Mammary epithelial cell (primary cell): ENCODE data around the gene SLC50A1.

Source experiments
- CTCF ChIP-seq, 2 donors: IDR thresholded peaks in 1 of 2; conservative IDR thresholded peaks in 1 of 2; 2 replicates each; pipeline ENCODE4 v1.5.1; 2011 to 2012; ENCODE audit warnings: inconsistent platforms in 2 of 2, low read length in 2 of 2, mild to moderate bottlenecking in 2 of 2, control low read depth in 1 of 2, low read depth in 1 of 2; ENCODE audit not compliant: insufficient read depth in 1 of 2; ENCODE audit errors: extremely low read depth in 1 of 2
- EZH2 ChIP-seq: IDR thresholded peaks from 2 replicates; pipeline ENCODE4 v1.6.1; 2012; ENCODE audit warnings: low read length, inconsistent platforms, borderline replicate concordance

GRCh38 chr1:155178441-155179111 lies 42.9 kb downstream of the SLC50A1 start:
- TF ChIP-seq EZH2 (no peak), CTCF (conservative IDR thresholded peaks at IDR 0.05 in 1 of 2, IDR thresholded peaks at IDR 0.05 in 1 of 2; ENCODE audit: extremely low read depth in 1 of 2, insufficient read depth in 1 of 2, low read depth in 1 of 2, low read length in 2 of 2) (no peak)
